Activated naive CD4-positive, alpha-beta T cell treated with anti-CD3 and anti-CD28 coated beads, Interleukin-2, amount 50 U/mL, for 72 hours (primary cell): ENCODE measurements around the gene CD86. TPM values are rescaled to one million over a fixed set of nuclear protein-coding genes. Genes with fewer than 3 reads are reported as not detected.
A peak's percentile ranks its signal among the peaks of the same experiment; 100 is the strongest.
"Not testable (repeated sequence)": the region's sequence is repeated elsewhere in the genome, so short reads cannot be mapped to it uniquely, and the experiment has no call there.

Experiments
- ATAC-seq, 2 donors: fragments of 150-1000 bp; cut with Tn5 transposase; 2 replicates each; pipeline ENCODE4 v1.10.0; 2021; ENCODE audit warnings: mild to moderate bottlenecking in 2 of 2, moderate library complexity in 2 of 2
- DNase-seq, 2 donors: peaks; one replicate each; pipeline ENCODE4 v3.0.0; 2021 to 2022; ENCODE audit warnings: low spot score in 2 of 2
- H3K27ac Mint-ChIP-seq, 2 donors: one replicate each; pipeline ENCODE4 v1.8.0; 2022; ENCODE audit warnings: mild to moderate bottlenecking in 2 of 2, mixed read lengths in 2 of 2
- H3K36me3 Mint-ChIP-seq, 2 donors: one replicate each; pipeline ENCODE4 v1.8.0; 2022; ENCODE audit warnings: mixed read lengths in 2 of 2
- H3K9me3 Mint-ChIP-seq, 2 donors: one replicate each; pipeline ENCODE4 v1.8.0; 2022; ENCODE audit warnings: mixed read lengths in 2 of 2
- total RNA-seq, 2 donors: library from RNA; stranded (reverse); gene quantifications; one replicate each; pipeline ENCODE4 v1.2.3, GENCODE V29; 2022

Gene CD86
- total RNA-seq, 2 donors from 2014 or later: 0.14 to 0.49 TPM

DNA sequence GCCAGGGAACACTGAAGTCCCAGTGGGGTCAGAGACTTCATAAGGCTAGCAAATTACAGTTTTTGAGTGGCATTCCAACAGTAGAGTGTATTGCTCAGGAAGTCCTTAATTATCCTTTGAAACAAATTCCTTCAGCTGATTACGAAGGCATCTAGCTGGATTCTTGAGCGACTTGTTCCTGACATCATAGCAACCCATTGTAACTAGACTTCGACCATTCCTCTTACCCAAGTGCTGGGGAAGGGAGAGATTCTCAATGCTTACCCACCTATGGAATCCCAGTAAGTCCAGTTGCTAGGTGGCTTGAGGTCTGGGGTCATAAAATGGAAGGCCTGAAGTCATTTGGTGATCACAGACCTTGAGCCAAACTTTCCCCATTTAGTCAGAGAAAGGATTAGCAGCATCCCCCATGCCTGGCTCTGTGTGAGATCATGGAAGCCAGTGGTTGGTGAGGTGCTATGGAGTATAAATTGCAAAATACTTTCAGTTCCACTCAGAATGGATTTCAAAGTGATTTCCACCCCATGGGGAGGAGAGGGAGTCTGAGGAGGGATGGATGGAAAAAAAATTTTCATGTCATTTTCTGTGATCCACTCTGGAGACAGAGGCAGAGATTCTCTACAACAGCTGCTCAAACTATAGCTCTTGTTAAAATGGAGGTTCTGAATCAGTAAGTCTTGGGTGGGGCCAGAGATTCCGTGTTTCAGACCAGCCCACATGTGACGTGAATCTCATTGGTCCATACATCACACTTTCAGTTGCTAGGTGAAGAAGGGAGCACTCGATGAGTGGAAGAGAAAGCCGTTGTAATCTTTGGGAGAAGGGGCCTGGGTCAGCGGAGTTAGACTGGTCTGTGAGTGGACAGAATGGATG, 45.7 kb downstream of the CD86 start:
- ATAC-seq (peak; percentile 17 to 47), DNase-seq (peak in 1 of 2 donors; percentile 24)
- H3K27ac Mint-ChIP-seq: peak overlapping the region; percentile 24 to 81
- H3K36me3 Mint-ChIP-seq: no peaks in the 10 kb centered on the region
- H3K9me3 Mint-ChIP-seq: no peaks in the 10 kb centered on the region

GRCh38 chr3:122101646-122102045, 46.5 kb downstream of the CD86 start:
- DNase-seq: peak in 1 of 2 donors; percentile 43
- peak; percentile 38 to 61 for ATAC-seq
- no peaks in the 10 kb centered on the region for H3K9me3 Mint-ChIP-seq
- no peaks in the 10 kb centered on the region for H3K36me3 Mint-ChIP-seq
- H3K27ac Mint-ChIP-seq: peak overlapping the region; percentile 41 to 81

- ATAC-seq: peak; percentile 38 to 86
- Mint-ChIP-seq H3K27ac (peak overlapping the region; percentile 41 to 81), H3K9me3 (no peaks in the 10 kb centered on the region), H3K36me3 (no peaks in the 10 kb centered on the region)
- peak in 1 of 2 donors; percentile 71 for DNase-seq
These were observed 47.2 kb downstream of the CD86 start for GRCh38 chr3:122102191-122102935.

DNA sequence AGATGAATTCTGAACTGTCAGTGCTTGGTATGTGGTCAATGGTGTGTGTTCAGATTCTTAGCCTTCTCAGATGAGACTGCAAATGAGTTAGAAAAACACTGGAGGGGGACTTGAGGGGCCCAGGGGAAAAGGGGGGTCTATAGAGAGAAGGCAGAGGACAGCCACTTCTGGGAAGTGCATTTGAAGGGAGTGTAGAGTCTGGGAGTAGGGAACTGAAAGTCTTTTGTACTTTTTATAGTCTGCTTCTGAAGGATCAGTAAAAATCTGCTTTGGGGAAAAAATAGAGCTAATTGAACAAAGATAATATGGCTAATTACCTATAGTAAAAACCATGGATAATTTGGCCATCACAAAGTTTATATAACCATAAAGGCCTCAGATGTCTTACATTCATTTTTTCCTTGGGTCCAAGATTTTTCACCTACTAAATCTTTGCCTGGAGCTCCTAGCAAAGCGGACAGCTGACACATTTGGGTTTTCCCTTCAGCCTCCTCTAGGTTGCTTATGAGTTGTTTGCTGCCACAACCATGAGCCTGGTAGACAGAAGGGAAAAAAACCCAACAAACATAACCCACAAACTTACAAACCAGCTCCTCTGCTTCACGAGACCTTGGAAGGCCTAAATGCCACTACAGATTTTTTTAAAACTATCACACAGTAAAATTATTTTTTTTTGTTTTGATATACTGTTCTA, 48.8 kb downstream of the CD86 start:
- ATAC-seq (peak in 1 of 2 donors; percentile 48), DNase-seq (no peak)
- no peaks in the 10 kb centered on the region for H3K9me3 Mint-ChIP-seq
- H3K36me3 Mint-ChIP-seq: no peaks in the 10 kb centered on the region
- H3K27ac Mint-ChIP-seq: peak overlapping the region in 1 of 2 donors; percentile 40

- H3K9me3 Mint-ChIP-seq: no peaks in the 10 kb centered on the region
- no peaks in the 10 kb centered on the region for H3K36me3 Mint-ChIP-seq
- ATAC-seq (peak in 1 of 2 donors; percentile 19), DNase-seq (no peak)
- no peak overlapping the region for H3K27ac Mint-ChIP-seq
These were observed 49.5 kb downstream of the CD86 start for GRCh38 chr3:122104515-122105194.

DNA sequence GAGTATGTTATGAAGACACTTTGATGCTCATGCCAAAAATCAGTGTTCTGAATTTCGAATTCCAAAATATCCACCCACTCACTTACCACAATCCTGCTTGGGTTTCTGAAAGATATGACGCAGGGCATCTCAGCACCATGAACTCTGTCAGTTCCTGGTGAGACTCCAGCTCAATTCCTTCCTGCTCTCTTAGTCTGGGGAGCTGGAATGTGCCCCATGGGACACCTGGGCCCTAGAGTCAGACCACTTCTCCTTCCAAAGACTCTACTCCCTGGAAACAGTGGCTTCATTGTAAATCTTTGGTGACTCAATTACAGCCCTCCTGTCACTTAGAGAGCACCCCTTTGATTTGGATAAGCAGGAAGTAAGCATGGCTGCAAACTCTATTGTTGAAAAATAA, 50.5 kb downstream of the CD86 start:
- no peak for DNase-seq
- Mint-ChIP-seq H3K27ac (no peak overlapping the region), H3K9me3 (no peaks in the 10 kb centered on the region), H3K36me3 (no peaks in the 10 kb centered on the region)
- ATAC-seq: no peak

DNA sequence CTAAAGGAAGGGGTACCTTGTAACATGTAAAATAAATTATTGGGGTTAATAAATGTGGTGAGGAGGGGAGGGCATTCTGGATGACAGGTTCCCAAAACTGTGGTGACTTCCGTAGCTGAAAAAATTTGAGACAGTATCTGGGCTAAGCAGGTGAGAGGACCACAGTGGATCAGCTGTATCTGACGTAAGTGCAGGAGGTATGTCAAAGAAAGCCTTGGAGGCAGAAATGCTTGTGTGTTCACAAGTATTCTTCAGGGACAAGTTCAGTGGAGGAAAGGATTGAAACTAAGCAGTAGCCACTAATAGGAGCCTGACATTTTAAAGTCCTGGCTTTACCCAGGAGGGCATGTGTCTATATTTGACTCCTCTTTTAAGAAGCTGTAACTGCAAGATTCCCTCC, 52.0 kb downstream of the CD86 start:
- H3K36me3 Mint-ChIP-seq: no peaks in the 10 kb centered on the region
- no peak for ATAC-seq
- no peak overlapping the region for H3K27ac Mint-ChIP-seq
- no peaks in the 10 kb centered on the region for H3K9me3 Mint-ChIP-seq
- no peak for DNase-seq

GRCh38 chr3:122111974-122112373, 56.8 kb downstream of the CD86 start:
- peaks cover 3% of the 10 kb centered on the region in 2 donors for H3K9me3 Mint-ChIP-seq
- no peak overlapping the region for H3K27ac Mint-ChIP-seq
- DNase-seq (no peak), ATAC-seq (no peak)
- no peaks in the 10 kb centered on the region for H3K36me3 Mint-ChIP-seq

- H3K9me3 Mint-ChIP-seq: peaks cover 3% of the 10 kb centered on the region in 2 donors
- ATAC-seq (no peak), DNase-seq (no peak)
- H3K27ac Mint-ChIP-seq: no peak overlapping the region
- no peaks in the 10 kb centered on the region for H3K36me3 Mint-ChIP-seq
These were observed 57.6 kb downstream of the CD86 start for GRCh38 chr3:122112754-122113153.

DNA sequence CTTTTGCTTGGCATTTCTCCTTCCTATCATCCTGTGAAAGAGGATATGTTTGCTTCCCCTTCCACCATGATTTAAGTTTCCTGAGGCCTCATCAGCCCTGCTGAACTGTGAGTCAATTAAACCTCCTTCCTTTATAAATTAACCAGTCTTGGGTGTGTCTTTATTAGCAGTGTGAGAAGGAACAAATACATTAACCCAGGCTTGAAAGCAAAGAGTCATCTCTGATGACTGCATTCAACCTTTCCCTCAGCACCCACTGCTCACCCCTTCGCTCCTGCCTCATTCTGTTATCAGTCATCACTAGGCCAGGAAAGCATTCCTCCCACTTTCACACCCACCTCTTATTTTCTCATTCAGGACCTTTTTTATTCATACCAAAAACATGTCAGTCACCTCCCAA, 68.7 kb downstream of the CD86 start:
- H3K9me3 Mint-ChIP-seq: peaks cover 0 to 6% of the 10 kb centered on the region in 2 donors
- DNase-seq: no peak
- no peaks in the 10 kb centered on the region for H3K36me3 Mint-ChIP-seq
- peak; percentile 45 to 75 for ATAC-seq
- no peak overlapping the region for H3K27ac Mint-ChIP-seq

DNA sequence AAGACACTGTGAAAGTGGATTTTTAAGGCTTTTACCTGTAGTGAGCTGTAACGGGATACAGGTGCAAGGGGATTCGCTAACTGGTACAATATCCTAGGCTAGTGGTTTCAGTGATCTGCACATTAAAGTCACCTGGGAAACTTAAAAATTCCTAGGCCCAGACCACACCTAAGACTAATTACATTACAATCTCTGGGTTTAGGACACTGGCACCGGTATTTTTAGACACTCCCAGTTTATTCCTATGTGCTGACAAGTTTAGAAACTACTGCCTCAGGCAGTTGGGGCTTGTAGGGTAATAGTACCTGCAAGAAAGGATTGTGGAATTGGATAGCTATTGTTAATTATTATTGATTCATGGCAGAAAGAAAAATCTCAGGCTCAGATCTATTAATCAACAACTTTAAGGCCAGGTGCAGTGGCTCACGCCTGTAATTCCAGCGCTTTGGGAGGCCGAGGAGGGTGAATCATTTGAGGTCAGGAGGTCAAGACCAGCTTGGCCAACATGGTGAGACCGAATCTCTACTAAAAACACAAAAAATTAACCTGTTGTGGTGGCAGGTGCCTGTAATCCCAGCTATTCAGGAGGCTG, 77.9 kb downstream of the CD86 start:
- H3K27ac Mint-ChIP-seq: no peak overlapping the region
- no peaks in the 10 kb centered on the region for H3K36me3 Mint-ChIP-seq
- no peak for ATAC-seq
- no peaks in the 10 kb centered on the region for H3K9me3 Mint-ChIP-seq
- DNase-seq: no peak

DNA sequence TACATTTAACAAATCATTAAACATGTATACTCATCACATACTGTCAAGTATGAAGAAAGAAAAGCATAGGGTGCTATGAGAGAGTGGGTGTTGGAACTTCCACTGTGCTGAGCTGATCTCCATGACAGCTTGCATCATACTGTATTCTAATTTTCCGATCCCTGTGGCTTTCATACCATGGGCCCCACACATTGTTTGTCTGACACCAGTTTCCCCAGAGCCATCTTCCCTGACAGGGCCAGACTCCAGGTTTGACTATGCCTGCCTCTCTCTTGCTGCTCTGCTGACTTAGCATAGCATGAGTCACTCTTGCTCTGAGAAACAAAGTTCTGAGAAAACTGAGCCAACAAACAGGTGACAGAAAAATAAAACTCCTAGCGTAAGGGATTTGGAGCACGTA, 91.3 kb downstream of the CD86 start:
- Mint-ChIP-seq H3K36me3 (peaks cover 9 to 22% of the 10 kb centered on the region in 2 donors), H3K27ac (peak overlapping the region in 1 of 2 donors; percentile 96), H3K9me3 (peaks cover 4 to 21% of the 10 kb centered on the region in 2 donors)
- DNase-seq: peak; percentile 66 to 71
- ATAC-seq: peak; percentile 97 to 99

- Mint-ChIP-seq H3K36me3 (peaks cover 5 to 17% of the 10 kb centered on the region in 2 donors), H3K9me3 (peaks cover under 1 to 16% of the 10 kb centered on the region in 2 donors), H3K27ac (no peak overlapping the region)
- peak in 1 of 2 donors; percentile 12 for ATAC-seq
- DNase-seq: no peak
These were observed 93.9 kb downstream of the CD86 start for GRCh38 chr3:122148941-122149627.

- ATAC-seq: no peak
- H3K36me3 Mint-ChIP-seq: peaks cover 17 to 31% of the 10 kb centered on the region in 2 donors
- H3K9me3 Mint-ChIP-seq: peaks cover 21 to 28% of the 10 kb centered on the region in 2 donors
- DNase-seq: no peak
- no peak overlapping the region for H3K27ac Mint-ChIP-seq
These were observed 96.3 kb downstream of the CD86 start for GRCh38 chr3:122151480-122151879.

DNA sequence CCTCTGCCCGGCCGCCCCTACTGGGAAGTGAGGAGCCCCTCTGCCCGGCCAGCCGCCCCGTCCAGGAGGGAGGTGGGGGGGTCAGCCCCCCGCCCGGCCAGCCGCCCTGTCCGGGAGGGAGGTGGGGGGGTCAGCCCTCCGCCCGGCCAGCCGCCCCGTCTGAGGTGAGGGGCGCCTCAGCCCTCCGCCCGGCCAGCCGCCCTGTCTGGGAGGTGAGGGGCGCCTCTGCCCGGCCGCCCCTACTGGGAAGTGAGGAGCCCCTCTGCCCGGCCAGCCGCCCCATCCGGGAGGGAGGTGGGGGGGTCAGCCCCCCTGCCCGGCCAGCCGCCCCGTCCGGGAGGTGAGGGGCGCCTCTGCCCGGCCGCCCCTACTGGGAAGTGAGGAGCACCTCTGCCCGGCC, 109.8 kb downstream of the CD86 start:
- DNase-seq, H3K27ac Mint-ChIP-seq, ATAC-seq: not testable (repeated sequence)
- peaks cover 18 to 21% of the 10 kb centered on the region in 2 donors for H3K9me3 Mint-ChIP-seq
- H3K36me3 Mint-ChIP-seq: peaks cover 12 to 14% of the 10 kb centered on the region in 2 donors
